ENCODE measurements around the gene RASSF7.
A peak's percentile ranks its signal among the peaks of the same experiment; 100 is the strongest.

Gene RASSF7

GRCh38 chr11:551131-551530, 9.6 kb upstream of the RASSF7 start:
- DNase-seq (ENCODE audit: extremely low read depth in 1 of 2, low read depth in 1 of 2): no peak

- no peak for DNase-seq (ENCODE audit: extremely low read depth in 1 of 2, low read depth in 1 of 2)
These were observed 9.2 kb upstream of the RASSF7 start for GRCh38 chr11:551596-551995.

DNA sequence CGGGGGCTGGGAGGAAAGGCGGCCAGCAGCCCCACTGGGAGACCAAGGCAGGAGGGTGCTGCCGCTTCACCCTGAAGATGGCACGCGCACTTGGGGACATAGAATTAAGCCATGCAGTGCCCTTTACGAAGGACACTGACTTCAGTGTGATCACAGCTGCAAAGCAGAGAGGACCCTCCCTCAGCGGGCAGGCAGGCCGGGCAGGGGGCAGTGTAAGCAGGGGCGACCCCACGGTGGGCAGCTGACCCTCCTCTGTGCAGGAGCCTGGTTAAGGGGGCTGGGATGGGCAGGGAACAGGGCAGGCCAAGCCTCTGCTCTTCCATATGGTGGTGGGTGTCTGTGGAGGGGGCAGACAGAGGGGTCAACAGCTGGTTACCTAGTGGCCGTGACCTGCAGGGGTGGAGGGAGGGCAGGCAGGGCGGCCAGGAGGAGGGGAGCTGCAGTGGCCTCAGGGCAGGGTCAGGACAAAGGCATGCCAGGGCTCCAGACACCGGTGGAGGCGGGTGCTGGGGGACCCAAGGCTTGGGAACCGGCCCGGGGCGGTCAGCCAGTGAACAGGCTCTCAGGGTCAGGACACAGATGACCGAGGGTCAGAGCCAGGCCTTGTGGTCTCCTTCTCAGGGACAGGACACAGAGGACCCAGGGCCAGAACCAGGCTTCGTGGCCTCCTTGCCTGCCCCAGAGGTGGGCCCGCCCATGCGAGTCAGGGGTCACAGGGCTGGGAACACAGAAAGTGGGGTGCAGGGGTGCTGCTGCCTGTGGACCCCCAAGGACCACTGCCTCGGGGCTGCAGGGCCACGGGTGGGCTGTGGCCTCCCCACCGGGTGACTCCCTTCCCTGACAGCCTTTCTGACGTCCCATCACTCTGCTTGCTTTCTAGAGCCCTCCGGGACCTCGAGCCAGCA, 7.4 kb upstream of the RASSF7 start:
- no peak for DNase-seq (ENCODE audit: extremely low read depth in 1 of 2, low read depth in 1 of 2)

- DNase-seq (ENCODE audit: extremely low read depth in 1 of 2, low read depth in 1 of 2): no peak
These were observed 6.8 kb upstream of the RASSF7 start for GRCh38 chr11:553988-554340.

GRCh38 chr11:554428-555226, 6.1 kb upstream of the RASSF7 start:
- peak in 1 of 2 donors; percentile 53 for DNase-seq (ENCODE audit: extremely low read depth in 1 of 2, low read depth in 1 of 2)

- DNase-seq (ENCODE audit: extremely low read depth in 1 of 2, low read depth in 1 of 2): no peak
These were observed 5.5 kb upstream of the RASSF7 start for GRCh38 chr11:555227-555779.

DNA sequence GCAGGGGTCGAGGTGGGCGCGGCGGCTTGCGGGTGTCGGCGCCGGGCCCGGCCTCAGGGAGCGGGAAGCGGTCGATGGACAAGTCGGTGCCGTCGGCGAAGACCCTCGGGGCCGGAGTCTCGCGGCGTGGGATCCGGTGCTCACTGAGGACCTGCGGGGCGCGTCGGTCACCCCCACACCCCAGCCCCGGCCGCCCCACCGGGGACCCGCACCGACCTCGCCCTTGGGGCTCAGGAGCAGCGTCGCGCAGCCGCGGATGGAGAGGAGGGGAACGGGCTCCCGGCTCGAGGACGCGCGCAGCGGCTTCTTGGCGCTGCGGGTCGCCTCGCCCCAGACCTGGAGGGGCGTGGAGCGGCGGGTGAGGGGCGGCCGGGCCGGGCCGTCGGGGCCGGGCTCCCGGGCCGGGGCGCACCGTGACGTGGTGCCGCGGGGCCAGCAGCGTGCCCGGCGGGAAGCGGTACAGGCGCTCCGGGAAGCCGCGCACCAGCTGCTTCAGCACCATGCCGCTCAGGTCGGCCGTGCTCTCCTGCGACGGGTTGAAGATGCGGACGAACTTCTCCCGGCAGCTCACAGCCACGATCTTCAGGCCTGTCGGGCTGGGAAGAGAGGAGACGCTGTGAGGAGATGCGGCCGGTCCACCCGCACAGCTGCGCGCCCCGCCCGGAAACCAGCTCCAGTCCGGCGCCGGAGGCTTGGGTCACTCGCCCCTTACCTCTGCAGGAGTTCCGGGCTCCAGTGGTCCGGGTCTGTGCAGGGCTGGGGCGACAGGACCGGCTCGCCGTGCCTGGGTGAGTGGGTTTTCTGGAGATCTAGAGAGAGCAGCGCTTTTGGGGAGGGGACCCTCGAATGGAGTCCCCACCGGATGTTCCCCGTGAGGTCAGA, 4.7 kb upstream of the RASSF7 start:
- no peak for DNase-seq (ENCODE audit: extremely low read depth in 1 of 2, low read depth in 1 of 2)

DNA sequence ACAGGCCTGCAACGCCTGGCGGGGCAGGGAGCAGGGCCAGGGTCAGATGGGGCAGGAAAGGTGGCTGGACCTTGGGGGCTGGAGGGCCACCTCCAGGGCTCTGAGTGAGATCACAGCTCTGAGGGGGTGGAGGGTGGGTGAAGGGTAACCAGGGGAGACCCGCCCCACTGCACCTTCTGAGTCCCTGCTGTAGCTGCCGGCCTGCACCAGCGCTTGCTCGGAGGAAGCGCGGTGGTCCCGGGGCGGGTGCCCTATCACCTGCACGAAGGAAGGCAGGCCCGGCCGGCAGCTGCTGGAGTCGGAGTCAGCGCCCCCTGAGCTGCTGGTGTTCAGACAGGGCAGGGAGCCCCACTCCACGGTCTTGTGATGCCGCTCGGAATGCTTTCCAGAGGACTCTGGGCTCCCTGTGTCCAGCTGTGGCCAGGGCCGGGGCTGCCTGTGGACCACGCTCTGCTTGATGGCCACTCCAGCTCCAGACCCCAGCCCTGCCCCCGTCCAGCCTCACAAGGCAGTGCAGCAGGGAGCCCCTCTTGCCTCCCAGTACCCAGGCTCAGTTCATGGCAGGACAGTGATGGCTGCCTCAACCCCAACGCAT, 4.0 kb upstream of the RASSF7 start:
- no peak for DNase-seq (ENCODE audit: extremely low read depth in 1 of 2, low read depth in 1 of 2)

GRCh38 chr11:557328-558132, 3.2 kb upstream of the RASSF7 start:
- no peak for DNase-seq (ENCODE audit: extremely low read depth in 1 of 2, low read depth in 1 of 2)

DNA sequence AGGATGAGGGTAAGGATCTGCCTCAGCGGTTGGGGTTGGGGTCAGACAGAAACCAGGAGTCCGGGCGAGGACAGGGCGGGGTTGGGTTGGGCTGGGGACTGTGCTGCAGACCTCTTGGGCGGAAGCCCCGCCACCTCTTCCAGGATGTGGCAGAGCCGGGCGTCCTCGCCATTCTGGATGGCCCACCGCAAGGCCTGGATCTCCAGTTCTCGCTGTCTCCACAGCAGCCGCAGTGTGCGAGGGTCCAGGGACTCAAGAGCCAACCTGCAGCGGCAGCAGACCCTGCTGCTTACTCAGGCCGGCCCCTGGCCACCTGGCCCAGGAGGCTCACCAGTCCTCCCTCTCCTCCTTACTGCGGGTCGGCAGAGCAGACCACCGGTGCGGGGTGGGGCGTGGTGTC, 2.3 kb upstream of the RASSF7 start:
- DNase-seq (ENCODE audit: extremely low read depth in 1 of 2, low read depth in 1 of 2): no peak

GRCh38 chr11:559020-559620, 1.6 kb upstream of the RASSF7 start:
- no peak for DNase-seq (ENCODE audit: extremely low read depth in 1 of 2, low read depth in 1 of 2)

DNA sequence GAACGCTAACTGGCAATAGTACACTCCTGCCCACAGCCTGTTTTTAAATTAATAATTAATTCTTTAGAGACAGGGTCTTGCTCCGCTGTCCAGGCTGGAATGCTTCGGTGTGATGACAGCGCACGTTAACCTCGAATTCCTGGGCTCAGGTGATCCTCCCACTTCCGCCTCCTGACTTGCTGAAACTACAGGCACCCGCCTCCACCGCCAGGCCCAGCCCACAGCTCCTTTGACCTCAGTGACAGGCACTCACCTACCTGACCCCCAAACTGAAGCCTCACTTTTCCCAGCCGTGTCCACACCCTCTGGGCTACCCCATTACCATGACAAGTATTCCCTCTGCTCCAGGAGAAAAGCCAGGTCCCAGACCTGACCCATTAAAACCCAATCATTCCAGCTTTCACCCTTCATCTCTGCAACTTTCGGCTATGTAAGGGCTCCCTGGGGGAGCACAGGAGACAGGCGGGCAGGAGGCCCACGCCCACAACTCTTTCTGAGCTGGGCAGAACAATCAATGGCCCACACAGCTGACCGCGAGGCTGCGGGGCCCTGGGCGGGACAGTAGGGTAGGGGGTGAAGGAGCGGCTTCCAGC, 962 bp upstream of the RASSF7 start:
- no peak for DNase-seq (ENCODE audit: extremely low read depth in 1 of 2, low read depth in 1 of 2)

DNA sequence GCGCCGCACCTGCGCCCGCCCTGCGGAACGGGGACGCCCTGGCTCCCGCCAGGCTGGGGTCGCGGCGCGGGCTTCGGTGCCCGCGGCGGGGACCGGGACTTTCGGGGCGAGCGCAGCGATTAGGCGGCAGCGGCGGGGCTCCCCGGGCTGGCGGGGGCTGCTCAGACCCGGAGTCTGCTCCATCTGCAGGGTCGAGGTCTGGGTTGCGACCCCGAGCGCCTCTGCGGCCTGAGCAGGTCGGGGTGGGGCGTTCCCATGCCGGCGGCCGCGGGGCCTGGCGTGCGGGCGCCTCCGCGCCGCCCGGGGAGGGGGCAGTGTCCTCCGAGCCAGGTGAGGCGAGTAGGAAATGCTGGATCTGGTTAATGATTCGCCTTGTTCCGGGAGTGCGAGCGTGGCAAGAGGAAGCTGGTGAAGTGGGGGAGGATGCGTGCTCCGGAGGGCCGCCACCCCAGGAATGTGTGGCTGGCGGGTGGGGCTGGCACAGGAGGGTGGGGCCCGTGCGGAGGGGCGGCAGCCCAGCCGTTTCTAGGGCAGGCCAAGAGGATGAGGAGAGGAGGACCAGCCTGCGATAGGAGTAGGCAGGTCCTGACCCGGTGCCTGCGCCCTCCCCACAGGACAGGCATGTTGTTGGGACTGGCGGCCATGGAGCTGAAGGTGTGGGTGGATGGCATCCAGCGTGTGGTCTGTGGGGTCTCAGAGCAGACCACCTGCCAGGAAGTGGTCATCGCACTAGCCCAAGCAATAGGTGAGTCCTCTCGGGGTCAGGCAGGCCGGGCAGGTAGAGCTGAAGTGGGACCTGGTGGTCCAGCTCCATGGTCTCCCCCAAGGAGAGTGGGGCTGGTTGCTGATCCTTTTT, 606 bp downstream of the RASSF7 start:
- no peak for DNase-seq (ENCODE audit: extremely low read depth in 1 of 2, low read depth in 1 of 2)

DNA sequence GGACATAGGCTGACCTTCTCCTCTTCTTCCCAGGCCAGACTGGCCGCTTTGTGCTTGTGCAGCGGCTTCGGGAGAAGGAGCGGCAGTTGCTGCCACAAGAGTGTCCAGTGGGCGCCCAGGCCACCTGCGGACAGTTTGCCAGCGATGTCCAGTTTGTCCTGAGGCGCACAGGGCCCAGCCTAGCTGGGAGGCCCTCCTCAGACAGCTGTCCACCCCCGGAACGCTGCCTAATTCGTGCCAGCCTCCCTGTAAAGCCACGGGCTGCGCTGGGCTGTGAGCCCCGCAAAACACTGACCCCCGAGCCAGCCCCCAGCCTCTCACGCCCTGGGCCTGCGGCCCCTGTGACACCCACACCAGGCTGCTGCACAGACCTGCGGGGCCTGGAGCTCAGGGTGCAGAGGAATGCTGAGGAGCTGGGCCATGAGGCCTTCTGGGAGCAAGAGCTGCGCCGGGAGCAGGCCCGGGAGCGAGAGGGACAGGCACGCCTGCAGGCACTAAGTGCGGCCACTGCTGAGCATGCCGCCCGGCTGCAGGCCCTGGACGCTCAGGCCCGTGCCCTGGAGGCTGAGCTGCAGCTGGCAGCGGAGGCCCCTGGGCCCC, 1.4 kb downstream of the RASSF7 start:
- DNase-seq (ENCODE audit: extremely low read depth in 1 of 2, low read depth in 1 of 2): no peak

DNA sequence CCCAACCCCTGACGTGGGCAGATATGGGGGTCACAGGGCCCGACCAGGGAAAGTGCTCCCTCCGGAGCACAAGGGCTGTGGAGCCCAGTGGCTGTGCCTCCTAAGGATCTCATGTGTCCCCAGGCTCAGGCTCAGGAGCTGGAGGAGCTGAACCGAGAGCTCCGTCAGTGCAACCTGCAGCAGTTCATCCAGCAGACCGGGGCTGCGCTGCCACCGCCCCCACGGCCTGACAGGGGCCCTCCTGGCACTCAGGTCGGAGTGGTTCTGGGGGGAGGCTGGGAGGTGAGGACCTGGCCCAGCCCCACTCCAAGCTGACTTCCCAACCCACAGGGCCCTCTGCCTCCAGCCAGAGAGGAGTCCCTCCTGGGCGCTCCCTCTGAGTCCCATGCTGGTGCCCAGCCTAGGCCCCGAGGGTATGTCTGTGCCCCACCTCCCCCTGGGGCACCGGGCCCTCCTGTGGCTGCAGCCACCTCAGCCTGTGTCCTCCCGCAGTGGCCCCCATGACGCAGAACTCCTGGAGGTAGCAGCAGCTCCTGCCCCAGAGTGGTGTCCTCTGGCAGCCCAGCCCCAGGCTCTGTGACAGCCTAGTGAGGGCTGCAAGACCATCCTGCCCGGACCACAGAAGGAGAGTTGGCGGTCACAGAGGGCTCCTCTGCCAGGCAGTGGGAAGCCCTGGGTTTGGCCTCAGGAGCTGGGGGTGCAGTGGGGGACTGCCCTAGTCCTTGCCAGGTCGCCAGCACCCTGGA, 2.5 kb downstream of the RASSF7 start:
- no peak for DNase-seq (ENCODE audit: extremely low read depth in 1 of 2, low read depth in 1 of 2)

- no peak for DNase-seq (ENCODE audit: extremely low read depth in 1 of 2, low read depth in 1 of 2)
These were observed 3.2 kb downstream of the RASSF7 start for GRCh38 chr11:563812-564578.
